Endothelial cell of umbilical vein (primary cell): ENCODE measurements around the gene CCL7. TPM values are rescaled to one million over a fixed set of nuclear protein-coding genes. Genes with fewer than 3 reads are reported as not detected.

Experiments
- BruUV-seq: library from RNA; stranded (reverse); fragments of 400-500 nt; replicated peaks from 2 replicates; lab custom pipeline; 2021; lab: Mats Ljungman, UMichigan
- CTCF ChIA-PET: fragments of 300-600, 350-600 bp; sonication (Branson Sonifier 250); formaldehyde crosslinking; loops from one replicate; lab custom pipeline; 2021; ENCODE audit warnings: antibody characterized with exemption, inconsistent platforms; lab: Charles Lee
- POLR2A ChIA-PET: fragments of 300-600, 350-600 bp; sonication (Branson Sonifier 250); formaldehyde crosslinking; loops from one replicate; lab custom pipeline; 2021; ENCODE audit warnings: antibody characterized with exemption, inconsistent platforms; lab: Charles Lee
- DNase-seq: peaks from one replicate; pipeline ENCODE4 v3.0.0-alpha.2; 2011; ENCODE audit warnings: low read depth, low spot score
- FAIRE-seq: peaks from 2 replicates; lab custom pipeline; 2011; peaks lifted over from hg19 to GRCh38; lab: Jason Lieb, UNC
- H2AFZ ChIP-seq: 2 replicates; pipeline ENCODE4 v1.6.0; 2012; ENCODE audit warnings: low read depth, low read length, control low read depth, inconsistent platforms
- H3K27ac ChIP-seq: 2 replicates; pipeline ENCODE4 v1.5.1; 2011; ENCODE audit warnings: low read depth, mild to moderate bottlenecking, control low read depth, low read length, moderate library complexity; ENCODE audit not compliant: insufficient read depth
- H3K27me3 ChIP-seq, 2 experiments: 2 replicates each; pipeline versions ENCODE4 v1.6.0 to v1.6.1; 2011; ENCODE audit warnings: low read length in 2 of 2, mixed read lengths in 1 of 2; ENCODE audit not compliant: control insufficient read depth in 2 of 2, insufficient read depth in 2 of 2
- H3K36me3 ChIP-seq, 2 experiments: 2 replicates in 1 of 2; 3 replicates in 1 of 2; pipeline ENCODE4 v1.5.1; 2011; ENCODE audit warnings: low read length in 2 of 2, mild to moderate bottlenecking in 1 of 2, moderate library complexity in 1 of 2; ENCODE audit not compliant: control insufficient read depth in 2 of 2, insufficient read depth in 2 of 2; ENCODE audit errors: extremely low read depth in 1 of 2
- H3K4me1 ChIP-seq: 3 replicates; pipeline ENCODE4 v1.5.1; 2011; ENCODE audit warnings: mild to moderate bottlenecking, low read length; ENCODE audit not compliant: control insufficient read depth, insufficient read depth; ENCODE audit errors: extremely low read depth
- H3K4me2 ChIP-seq: 2 replicates; pipeline ENCODE4 v1.6.1; 2011; ENCODE audit warnings: low read length, control low read depth, mixed read lengths; ENCODE audit not compliant: insufficient read depth
- H3K4me3 ChIP-seq, 3 experiments: fragments of 200-600 bp in 1 of 3; sonication (generic), shearing (Covaris generic) in 1 of 3; replicated peaks in 1 of 3; 2 replicates each; pipeline ENCODE4 v1.5.1; 2011 to 2016; ENCODE audit warnings: control low read depth in 3 of 3, low read length in 3 of 3, mild to moderate bottlenecking in 2 of 3, inconsistent platforms in 1 of 3, low read depth in 1 of 3, moderate library complexity in 1 of 3; ENCODE audit not compliant: insufficient read depth in 1 of 3
- H3K79me2 ChIP-seq: 2 replicates; pipeline ENCODE4 v1.6.0; 2012; ENCODE audit warnings: low read length, inconsistent platforms; ENCODE audit not compliant: control insufficient read depth, insufficient read depth
- H3K9ac ChIP-seq: replicated peaks from 2 replicates; pipeline ENCODE3; 2011; ENCODE audit warnings: low read length, control low read depth; ENCODE audit not compliant: insufficient read depth; ENCODE audit errors: extremely low read depth
- H3K9me1 ChIP-seq: replicated peaks from 3 replicates; pipeline ENCODE4 v1.6.0; 2011; ENCODE audit warnings: mild to moderate bottlenecking, low read length; ENCODE audit not compliant: control insufficient read depth, insufficient read depth; ENCODE audit errors: extremely low read depth
- H3K9me3 ChIP-seq: replicated peaks from 2 replicates; pipeline ENCODE4 v1.5.1; 2012; ENCODE audit warnings: low read length, inconsistent platforms; ENCODE audit not compliant: control insufficient read depth, insufficient read depth
- H4K20me1 ChIP-seq: replicated peaks from 2 replicates; pipeline ENCODE3; 2011; ENCODE audit warnings: mild to moderate bottlenecking, low read length; ENCODE audit not compliant: control insufficient read depth, insufficient read depth; ENCODE audit errors: extremely low read depth
- EZH2 ChIP-seq: IDR thresholded peaks from 2 replicates; pipeline ENCODE4 v1.6.1; 2012; ENCODE audit warnings: borderline replicate concordance, low read depth, mild to moderate bottlenecking, moderate library complexity, low read length, inconsistent platforms; ENCODE audit not compliant: severe bottlenecking
- FOS ChIP-seq: IDR thresholded peaks from 2 replicates; pipeline ENCODE4 v1.6.1; 2011; ENCODE audit warnings: mild to moderate bottlenecking, low read length, moderate library complexity, borderline replicate concordance; ENCODE audit not compliant: insufficient read depth
- GATA2 ChIP-seq: IDR thresholded peaks from 2 replicates; pipeline ENCODE4 v1.7.0; 2011; ENCODE audit warnings: low read depth, mild to moderate bottlenecking, moderate library complexity, mixed read lengths, low read length; ENCODE audit not compliant: insufficient read length, insufficient read depth
- JUN ChIP-seq: IDR thresholded peaks from 2 replicates; pipeline ENCODE4 v1.6.1; 2011; ENCODE audit warnings: borderline replicate concordance, low read depth; ENCODE audit not compliant: insufficient read length, insufficient read depth
- MAX ChIP-seq: IDR thresholded peaks from 2 replicates; pipeline ENCODE4 v1.6.1; 2011; ENCODE audit not compliant: insufficient read depth, insufficient read length
- POLR2A ChIP-seq: IDR thresholded peaks from 2 replicates; pipeline ENCODE4 v1.6.1; 2012; ENCODE audit warnings: low read depth, mild to moderate bottlenecking, control low read depth, low read length
- POLR2AphosphoS5 ChIP-seq: IDR thresholded peaks from 2 replicates; pipeline ENCODE4 v1.6.1; 2012; ENCODE audit warnings: low read depth, mild to moderate bottlenecking, control low read depth, low read length, moderate library complexity; ENCODE audit not compliant: insufficient read depth
- dilution Hi-C: fragments of 300-500 bp; cut with MboI; formaldehyde crosslinking; loops from one replicate; pipeline ENCODE4 v1.15.0; 2019; ENCODE audit warnings: low sequenced_read_pairs; ENCODE audit not compliant: extremely low pct_ligation_motif_present
- intact Hi-C: fragments of 100-400 bp; cut with micrococcal nuclease; formaldehyde crosslinking; loops from one replicate; pipeline ENCODE4 v1.10.0; 2022
- polyA plus RNA-seq, 4 experiments: library from polyadenylated mRNA; depleted of rRNA in 3 of 4; stranded (reverse) in 3 of 4; unstranded in 1 of 4; fragments of >200 nt; gene quantifications; 2 replicates each; pipeline versions ENCODE4 v1.2.1 to v1.2.3, GENCODE V29; 2011 to 2012; ENCODE audit warnings: missing spikeins in 1 of 4
- total RNA-seq: library from RNA; stranded (reverse); gene quantifications from 2 replicates; pipeline ENCODE4 v1.2.3, GENCODE V29; 2021

Gene CCL7
- total and polyA plus RNA-seq, 2 donors (not counting 3 experiments of a cell fraction or from before 2014, with no cell fraction given): 0.25 TPM; not detected in 1

GRCh38 chr17:34257986-34258326 is 12.1 kb upstream of the CCL7 start:
- ChIA-PET POLR2A (no interaction called here), CTCF (interaction anchor here (2.3 kb wide), 1 partner anchor 103 kb away, joined by 8 read pairs; no protein-coding TSS in a partner anchor)
- Histone ChIP-seq H3K9ac (no peak overlapping the region), H3K27me3 (no peaks in the 10 kb centered on the region), H3K9me1 (no peaks in the 10 kb centered on the region), H3K9me3 (no peaks in the 10 kb centered on the region), H3K4me1 (peaks cover 50% of the 10 kb centered on the region), H3K4me3 (no peak overlapping the region), H4K20me1 (no peaks in the 10 kb centered on the region), H3K79me2 (no peaks in the 10 kb centered on the region), H3K4me2 (no peak overlapping the region), H3K36me3 (peaks cover 0 to 4% of the 10 kb centered on the region in 2 experiments), H3K27ac (no peak overlapping the region), H2AFZ (no peak overlapping the region)
- TF ChIP-seq EZH2: no peak
- no peak for TF ChIP-seq POLR2A
- no peak for DNase-seq
- intact Hi-C loops (loop anchor here (10.0 kb wide), 2 partner anchors 987 to 1117 kb away; partner anchors contain the start of genes SLFN11 and SLFN5), dilution Hi-C loops (no loop called here)
- no peak for FAIRE-seq
- no TSS peak for BruUV-seq

- peak overlapping the region; percentile 19 for H3K4me2 ChIP-seq
- H3K4me3 ChIP-seq: no peak overlapping the region
- H3K9me1 ChIP-seq: no peaks in the 10 kb centered on the region
- H3K79me2 ChIP-seq: no peaks in the 10 kb centered on the region
- no peaks in the 10 kb centered on the region for H4K20me1 ChIP-seq
- peak; percentile 90 for FAIRE-seq
- DNase-seq: peak; percentile 82
- H3K36me3 ChIP-seq: peaks cover 0 to 4% of the 10 kb centered on the region in 2 experiments
- H3K27ac ChIP-seq: peak overlapping the region; percentile 59
- no peaks in the 10 kb centered on the region for H3K27me3 ChIP-seq
- intact Hi-C loops: loop anchor here (1.0 to 10.0 kb wide), 3 partner anchors 47 to 1116 kb away; partner anchors contain the start of genes SLFN11 and SLFN5
- no peaks in the 10 kb centered on the region for H3K9me3 ChIP-seq
- peaks cover 38% of the 10 kb centered on the region for H3K4me1 ChIP-seq
- TF ChIP-seq FOS (peak; percentile 18), GATA2 (peak; percentile 58), JUN (peak; percentile 53), MAX (no peak), POLR2AphosphoS5 (peak; percentile 44)
- ChIA-PET CTCF (interaction anchor here (0.6 to 2.3 kb wide), 2 partner anchors 11 to 102 kb away, joined by 3 to 8 read pairs; partner anchors contain the start of gene CCL7), POLR2A (no interaction called here)
- H2AFZ ChIP-seq: no peak overlapping the region
- no TSS peak for BruUV-seq
- H3K9ac ChIP-seq: no peak overlapping the region
- dilution Hi-C loops: no loop called here
These were observed 10.9 kb upstream of the CCL7 start for GRCh38 chr17:34259146-34259545.
